Measurements from ENCODE around the gene ZBTB7C.

DNA sequence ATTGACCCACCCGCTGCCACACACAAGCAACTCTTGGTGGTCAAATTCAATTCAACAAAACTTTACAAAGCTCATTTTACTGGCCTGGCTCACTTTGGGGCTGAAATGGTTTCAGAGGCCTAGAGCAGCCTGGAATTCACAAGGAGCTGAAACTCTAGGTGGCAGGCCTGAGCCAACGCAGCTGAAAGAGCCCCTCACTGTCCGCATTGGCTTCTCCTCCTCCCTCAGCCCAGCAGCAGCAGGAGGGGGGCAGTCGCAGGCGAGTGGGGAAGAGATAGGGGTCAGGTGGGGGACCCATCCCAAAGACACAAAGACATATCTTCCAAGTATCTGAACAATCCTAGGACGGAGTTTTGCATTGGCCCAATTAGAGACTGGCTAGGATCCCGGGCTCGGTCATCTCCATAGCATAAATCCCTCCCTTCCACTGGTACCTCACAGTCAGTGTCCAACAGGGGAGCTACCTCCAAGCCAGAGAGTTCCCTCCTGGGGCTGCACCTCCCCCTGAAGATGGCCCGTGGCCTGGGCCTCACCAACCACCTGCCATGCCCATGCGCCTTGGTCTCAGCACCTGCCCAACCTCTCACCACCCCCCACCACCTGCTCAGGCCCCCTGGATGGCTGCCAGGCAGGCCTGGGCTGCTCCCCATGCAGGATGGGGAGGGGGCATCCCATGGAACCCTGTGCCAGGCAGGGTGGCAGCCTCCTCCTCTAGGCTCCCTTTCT lies 113.4 kb downstream of the ZBTB7C start:
- TF ChIP-seq POLR2A (IDR thresholded peaks at IDR 0.05) (no peak), POLR2AphosphoS5 (IDR thresholded peaks at IDR 0.05) (no peak), EP300 (IDR thresholded peaks at IDR 0.05) (no peak)
- TF ChIP-seq, protein P1, sequence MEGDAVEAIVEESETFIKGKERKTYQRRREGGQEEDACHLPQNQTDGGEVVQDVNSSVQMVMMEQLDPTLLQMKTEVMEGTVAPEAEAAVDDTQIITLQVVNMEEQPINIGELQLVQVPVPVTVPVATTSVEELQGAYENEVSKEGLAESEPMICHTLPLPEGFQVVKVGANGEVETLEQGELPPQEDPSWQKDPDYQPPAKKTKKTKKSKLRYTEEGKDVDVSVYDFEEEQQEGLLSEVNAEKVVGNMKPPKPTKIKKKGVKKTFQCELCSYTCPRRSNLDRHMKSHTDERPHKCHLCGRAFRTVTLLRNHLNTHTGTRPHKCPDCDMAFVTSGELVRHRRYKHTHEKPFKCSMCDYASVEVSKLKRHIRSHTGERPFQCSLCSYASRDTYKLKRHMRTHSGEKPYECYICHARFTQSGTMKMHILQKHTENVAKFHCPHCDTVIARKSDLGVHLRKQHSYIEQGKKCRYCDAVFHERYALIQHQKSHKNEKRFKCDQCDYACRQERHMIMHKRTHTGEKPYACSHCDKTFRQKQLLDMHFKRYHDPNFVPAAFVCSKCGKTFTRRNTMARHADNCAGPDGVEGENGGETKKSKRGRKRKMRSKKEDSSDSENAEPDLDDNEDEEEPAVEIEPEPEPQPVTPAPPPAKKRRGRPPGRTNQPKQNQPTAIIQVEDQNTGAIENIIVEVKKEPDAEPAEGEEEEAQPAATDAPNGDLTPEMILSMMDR (IDR thresholded peaks at IDR 0.05): no peak
